ENCODE data around the gene CHRD.
"Not testable (repeated sequence)": the region's sequence is repeated elsewhere in the genome, so short reads cannot be mapped to it uniquely, and the experiment has no call there.

The CHRD gene

DNA sequence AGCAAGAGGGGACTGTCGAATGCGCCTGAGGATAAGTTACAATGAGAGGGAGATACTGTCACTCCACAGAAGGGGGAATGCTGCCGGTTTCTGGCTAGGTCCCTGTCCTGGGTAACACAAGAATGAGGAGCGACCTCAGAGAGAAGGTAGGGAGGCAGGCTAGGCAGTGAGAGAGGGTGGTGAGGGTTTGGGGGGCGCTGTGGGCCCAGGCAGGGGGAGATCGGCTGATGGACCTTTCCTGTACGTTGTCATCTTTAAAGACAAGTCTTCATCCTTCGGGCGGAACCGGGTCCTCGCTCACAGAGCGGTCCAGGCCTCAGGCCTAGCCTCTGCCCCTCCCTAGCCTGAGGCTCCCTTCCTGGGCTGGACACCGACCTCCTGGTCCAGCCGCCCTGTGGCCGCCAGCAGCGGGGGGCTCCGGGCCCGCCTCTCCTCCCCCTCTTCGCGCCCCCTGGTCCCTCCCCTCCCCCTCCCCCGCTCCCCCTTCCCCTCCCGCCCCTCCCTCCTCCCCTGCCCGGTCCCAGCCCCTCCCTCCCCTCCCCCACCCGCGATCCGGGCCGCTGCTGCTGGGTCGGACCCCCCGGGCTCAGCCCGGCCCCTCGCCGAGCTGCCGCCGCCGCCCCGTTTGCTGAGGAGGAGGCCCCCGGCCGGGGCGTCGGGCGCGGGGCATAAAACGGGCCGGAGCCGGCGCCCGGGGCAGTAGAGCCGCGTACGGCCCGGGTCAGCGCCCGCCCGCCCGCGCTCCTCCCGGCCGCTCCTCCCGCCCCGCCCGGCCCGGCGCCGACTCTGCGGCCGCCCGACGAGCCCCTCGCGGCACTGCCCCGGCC, at the start of gene CHRD:
CHRD (plus strand) TSS at position 697 of the 827 bp plus-strand sequence. CDS start 265 bp downstream, outside the sequence.
- DNase-seq (ENCODE audit: low read depth in 2 of 2), result no peak

DNA sequence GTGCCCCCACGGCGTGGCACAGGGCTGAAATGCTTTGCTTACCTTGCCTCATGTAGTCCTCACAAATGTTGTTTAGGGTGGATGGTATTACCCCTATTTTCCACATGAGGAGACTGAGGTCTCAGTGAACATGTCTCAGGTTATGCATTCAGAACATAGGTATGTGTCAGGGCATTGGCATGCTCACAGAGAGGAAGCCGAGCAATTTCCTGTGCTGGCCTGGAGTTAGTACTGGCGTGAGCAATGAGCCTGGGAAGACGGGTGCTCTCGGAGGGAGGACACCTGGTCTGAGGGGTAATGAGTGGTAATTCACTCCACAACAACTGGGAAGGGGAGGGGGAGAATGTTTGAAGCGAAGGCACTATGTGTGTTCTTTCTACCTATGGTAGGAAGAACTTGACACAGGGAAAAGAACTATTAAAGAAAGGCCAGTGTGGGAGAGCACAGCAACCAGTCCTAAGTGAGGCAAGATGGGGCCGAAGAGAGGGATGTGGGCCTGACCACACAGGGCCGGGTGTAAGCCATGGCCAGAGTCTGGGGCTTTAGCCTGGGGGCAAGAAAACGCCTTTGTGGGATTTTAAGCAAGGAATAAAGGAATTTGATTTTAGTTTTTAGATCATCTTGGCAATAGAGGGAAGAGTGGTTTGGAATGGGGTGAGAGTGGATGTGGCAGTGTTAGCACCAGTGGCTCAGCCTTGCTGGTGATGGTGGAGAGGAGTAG, 47.3 kb upstream of the CHRD start:
- peak; percentile 48 to 49 for DNase-seq (ENCODE audit: low read depth in 2 of 2)

DNA sequence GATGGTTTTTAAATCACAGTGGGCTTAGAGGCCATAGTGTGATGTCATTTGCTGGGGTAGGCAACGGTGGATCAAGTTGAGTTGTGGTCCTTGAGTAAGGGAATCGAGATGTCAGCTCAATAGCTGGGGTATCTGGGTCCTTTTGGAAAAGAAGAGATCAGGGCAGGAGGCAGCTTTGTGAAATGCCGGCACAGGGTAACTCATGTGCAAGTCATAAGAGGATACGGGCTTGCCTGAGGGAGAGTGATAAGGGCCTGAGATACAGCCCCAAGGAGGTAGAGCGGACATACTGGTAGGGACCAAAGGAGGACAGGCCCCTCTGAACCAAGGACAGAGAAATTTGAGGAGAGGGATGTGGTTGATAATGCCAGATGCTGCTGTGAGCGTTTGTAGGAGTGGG, 46.7 kb upstream of the CHRD start:
- no peak for DNase-seq (ENCODE audit: low read depth in 2 of 2)

DNA sequence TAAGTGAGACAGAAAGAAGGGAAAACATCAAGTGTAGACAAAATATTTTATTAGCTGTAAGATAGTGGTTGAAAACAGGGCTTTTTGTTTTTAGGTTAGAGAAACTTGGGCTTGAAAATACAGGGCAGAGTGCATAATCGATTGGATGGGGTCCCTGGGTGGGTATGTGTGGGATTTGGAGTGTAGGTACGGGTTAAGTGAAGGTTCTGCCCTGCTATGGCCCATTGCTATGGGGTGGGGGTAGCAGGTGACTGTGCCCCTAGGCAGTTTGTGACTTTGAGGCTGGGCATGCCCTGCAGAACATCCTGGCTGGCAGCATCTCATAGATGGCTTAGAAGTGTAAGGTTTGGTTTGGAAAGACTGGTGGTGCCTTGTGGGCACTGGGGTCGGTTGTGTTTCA, 46.2 kb upstream of the CHRD start:
- no peak for DNase-seq (ENCODE audit: low read depth in 2 of 2)

DNA sequence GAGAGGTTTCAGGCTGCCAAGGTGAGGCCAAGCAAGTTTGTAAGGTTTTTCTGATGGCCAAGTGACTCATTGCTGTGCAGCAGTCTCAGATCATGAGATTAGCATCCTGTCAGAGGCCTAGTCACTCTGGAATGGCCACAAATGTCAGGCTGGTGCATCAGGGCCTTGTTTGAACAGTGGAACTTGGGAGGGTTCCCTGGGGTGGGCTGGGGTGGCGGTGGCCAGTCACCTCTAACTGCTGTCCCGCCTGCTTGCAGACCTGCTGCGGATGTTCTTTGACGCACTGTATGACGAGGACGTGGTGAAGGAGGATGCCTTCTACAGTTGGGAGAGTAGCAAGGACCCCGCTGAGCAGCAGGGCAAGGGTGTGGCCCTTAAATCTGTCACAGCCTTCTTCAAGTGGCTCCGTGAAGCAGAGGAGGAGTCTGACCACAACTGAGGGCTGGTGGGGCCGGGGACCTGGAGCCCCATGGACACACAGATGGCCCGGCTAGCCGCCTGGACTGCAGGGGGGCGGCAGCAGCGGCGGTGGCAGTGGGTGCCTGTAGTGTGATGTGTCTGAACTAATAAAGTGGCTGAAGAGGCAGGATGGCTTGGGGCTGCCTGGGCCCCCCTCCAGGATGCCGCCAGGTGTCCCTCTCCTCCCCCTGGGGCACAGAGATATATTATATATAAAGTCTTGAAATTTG, 45.2 kb upstream of the CHRD start:
- no peak for DNase-seq (ENCODE audit: low read depth in 2 of 2)

DNA sequence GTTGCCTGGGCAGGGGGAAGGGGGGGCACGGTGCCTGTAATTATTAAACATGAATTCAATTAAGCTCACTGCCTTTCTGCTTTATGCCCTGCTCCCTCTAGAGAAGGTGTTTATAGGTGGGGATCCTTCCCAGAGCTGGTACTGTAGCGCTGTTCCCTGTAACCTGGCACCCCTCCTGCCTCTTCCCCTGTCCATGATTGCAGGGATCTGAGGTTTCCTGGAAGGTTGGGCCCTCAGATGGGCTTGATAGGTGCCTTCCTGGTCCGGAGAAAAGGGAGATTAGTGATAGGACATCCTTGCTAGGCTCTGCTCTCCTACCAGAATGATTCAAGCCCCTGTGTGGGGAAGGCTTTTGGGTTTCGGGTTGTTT, 44.6 kb upstream of the CHRD start:
- no peak for DNase-seq (ENCODE audit: low read depth in 2 of 2)

DNA sequence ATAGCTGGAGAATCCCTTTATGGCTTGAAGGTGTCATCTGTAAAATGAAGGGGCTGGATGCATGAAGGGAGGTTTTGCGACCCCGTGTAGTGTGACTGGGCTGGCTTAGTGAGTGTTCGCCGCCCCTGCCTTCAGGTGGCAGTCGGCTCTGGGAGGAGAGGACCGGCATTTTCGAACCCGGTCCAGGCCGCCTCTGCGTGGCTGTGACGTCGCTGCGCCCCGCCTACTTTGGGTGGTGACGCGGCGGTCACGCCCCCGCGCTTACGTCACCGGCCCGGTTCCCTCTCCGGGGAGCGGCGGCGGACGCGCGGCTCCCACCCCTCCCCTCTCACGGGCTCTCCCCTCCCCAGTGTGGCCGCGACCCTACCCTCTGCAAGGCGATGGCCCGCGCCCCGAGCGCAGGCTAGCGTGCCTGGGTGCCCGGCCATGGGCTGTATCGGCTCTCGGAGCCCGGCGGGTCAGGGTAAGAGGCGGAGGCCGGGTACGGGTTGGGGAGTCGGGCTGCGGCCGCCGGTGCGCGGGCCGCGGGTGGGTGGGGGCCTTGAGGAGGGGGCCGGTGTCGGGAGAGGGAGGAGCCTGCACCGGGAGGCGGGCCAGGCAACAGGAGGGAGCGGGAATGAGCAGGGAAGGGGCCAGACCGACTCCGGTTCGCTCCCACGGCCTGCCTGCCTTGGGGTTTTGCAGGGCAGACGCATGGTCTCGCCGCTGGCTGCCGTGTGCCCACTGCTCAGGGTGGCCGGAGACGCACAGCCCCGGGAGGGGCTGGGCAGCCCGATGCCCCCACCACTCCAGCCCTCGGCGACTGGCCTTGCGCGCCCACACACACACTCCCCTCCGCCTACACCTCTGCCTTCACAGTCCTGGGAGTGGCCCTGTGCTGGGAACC, 44.0 kb upstream of the CHRD start:
- peak in 1 of 2 experiments; percentile 40 for DNase-seq (ENCODE audit: low read depth in 2 of 2)

DNA sequence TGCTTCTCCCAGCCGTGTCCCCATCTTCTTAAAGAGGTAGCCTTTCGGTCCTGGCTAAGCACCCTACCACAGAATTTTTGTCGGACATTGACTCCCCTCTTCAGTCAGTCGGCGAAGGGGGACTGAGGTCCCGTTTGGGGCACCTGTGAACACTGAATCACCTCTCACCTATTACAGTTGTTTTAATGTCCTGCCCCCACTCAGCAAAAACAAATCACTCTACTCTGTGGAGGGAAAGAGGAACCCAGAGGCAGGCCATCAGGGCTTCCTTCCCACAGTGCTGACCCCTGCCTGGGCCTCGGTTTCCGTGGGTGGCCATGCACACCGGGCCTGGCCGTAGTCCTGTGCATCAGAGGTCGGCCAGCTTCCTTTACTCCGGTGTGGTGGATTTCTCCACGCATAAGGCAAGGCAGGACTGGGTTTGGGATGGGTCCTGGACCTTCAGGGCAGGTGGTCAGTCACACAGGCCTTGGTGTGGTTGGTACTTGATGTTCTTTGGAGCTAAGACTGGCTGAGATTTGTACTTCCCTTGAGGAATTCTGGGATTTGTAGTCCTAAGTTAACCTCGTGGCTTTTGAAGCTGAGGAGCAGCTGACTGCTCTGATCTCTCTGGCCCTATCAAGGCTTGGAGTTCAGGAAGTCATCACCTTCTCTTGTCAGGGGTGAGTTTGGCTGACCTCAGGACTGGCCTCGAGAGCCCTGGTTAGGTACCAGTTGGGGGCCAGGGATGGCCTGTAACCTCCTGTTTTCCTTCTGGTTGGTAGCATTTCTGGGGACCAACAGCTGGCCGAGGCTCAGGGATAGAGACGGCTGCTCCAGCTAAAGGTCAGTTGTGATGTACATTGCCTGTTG, 43.1 kb upstream of the CHRD start:
- DNase-seq (ENCODE audit: low read depth in 2 of 2), result no peak

DNA sequence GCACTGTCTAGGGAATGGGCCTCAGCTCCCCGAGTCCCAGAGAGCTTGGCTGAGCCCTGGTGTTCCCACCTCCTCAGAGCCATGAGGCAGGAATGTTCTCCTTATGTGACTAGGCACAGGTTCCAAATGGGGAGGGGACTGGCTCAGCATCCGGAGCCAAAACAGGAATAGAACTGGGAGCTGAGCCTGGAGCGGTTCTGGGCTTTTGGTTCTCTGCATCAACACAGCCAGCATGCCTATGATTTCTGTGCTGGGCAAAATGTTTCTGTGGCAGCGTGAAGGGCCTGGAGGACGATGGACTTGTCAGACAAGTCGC, 42.5 kb upstream of the CHRD start, which contains the start of gene FAM131A:
FAM131A (plus strand) TSS at position 202 of the 316 bp plus-strand sequence; CDS start at position 233, 31 bp downstream.
- no peak for DNase-seq (ENCODE audit: low read depth in 2 of 2)

DNA sequence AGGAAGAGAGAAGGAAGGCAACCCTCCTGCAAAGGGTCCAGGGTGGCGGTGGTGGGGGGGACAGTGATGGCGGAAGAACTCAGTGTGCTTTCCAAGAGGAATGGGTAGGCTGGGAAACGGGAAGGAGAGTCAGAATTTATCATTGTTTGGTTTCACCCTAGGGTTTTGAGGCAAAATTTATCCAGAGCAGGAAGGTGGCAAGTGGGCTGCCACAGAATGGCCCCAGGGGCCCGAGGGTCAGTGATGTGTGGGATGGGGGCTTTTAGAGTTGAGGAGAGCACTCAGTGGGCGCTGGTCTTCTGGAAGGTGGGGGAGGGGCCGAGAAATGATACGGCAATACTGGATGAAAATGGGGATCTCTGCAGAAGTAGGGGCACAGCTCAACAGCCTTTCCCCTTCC, 41.9 kb upstream of the CHRD start:
- no peak for DNase-seq (ENCODE audit: low read depth in 2 of 2)

DNA sequence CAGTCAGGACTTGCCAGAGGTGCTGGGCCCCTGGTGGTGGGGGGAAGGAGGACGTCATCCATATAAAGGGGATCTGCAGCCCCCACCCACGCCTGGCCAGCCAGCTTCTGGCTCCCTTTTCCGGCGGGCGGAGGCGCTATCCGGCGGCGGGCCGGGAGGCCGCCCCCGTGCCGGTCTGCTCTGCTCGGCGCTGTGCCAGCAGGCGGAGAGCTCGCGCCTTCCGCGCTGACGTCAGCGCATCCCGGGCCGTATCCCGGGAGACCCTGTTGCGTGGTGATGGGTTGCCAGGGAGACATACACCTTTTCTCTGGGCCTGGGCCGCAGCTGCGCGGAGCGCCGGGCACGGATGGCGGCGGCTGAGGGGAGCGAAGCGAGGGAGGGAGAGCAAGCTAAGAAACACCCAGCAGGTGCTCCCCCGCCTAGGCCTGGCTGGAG, 41.3 kb upstream of the CHRD start:
- peak in 1 of 2 experiments; percentile 52 for DNase-seq (ENCODE audit: low read depth in 2 of 2)

DNA sequence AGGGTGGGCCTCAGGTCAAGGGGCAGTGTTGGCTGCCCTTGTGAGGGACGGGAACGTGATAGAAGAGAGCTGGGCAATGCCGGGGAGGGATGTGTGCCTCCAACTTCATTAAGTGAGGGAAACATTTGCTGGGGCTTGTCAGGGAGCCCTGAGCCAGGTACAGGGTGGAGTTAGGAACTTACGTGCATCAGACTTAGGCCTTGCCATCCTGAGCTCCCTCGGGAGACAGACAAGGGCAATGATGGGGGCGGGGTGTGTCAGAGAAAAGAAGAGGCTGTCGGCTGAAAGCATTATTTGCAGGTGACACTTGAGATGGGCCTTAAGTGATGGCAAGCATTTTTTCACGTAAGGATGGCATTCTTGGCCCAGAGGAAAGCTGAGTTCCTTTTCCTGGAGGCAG, 40.9 kb upstream of the CHRD start:
- DNase-seq (ENCODE audit: low read depth in 2 of 2), result no peak

DNA sequence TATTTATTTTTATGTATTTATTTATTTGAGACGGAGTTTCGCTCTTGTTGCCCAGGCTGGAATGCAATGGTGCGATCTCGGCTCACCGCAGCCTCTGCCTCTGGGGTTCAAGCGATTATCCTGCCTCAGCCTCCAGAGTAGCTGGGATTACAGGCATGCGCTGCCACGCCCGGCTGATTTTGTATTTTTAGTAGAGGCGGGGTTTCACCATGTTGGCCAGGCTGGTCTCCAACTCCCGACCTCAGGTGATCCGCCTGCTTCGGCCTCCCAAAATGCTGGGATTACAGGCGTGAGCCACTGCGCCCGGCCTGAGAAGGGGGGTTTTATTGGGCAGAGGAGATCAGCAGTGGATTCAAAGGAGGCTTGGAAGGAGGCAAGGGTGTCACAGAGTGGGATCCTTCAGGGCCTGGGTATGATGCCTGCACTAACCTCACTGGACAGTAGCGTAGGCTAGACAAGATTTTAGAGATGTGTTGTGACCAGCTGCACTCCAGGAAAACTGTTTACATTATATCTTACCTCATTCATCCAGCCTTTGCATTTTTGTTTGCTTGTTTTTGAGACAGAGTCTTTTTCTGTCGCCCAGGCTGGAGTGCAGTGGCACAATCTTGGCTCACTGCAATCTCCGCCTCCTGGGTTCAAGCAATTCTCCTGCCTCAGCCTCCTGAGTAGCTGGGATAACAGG, 40.3 kb upstream of the CHRD start:
- DNase-seq (ENCODE audit: low read depth in 2 of 2), result not testable (repeated sequence)

DNA sequence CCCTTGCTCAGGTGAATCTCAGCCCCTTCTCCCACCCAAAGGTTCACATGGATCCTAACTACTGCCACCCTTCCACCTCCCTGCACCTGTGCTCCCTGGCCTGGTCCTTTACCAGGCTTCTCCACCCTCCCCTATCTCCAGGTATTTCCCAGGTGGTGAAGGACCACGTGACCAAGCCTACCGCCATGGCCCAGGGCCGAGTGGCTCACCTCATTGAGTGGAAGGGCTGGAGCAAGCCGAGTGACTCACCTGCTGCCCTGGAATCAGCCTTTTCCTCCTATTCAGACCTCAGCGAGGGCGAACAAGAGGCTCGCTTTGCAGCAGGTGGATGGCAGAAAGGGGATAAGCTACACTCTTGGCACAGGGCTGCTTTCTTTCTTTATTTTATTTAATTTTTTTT, 37.9 kb upstream of the CHRD start:
- no peak for DNase-seq (ENCODE audit: low read depth in 2 of 2)

DNA sequence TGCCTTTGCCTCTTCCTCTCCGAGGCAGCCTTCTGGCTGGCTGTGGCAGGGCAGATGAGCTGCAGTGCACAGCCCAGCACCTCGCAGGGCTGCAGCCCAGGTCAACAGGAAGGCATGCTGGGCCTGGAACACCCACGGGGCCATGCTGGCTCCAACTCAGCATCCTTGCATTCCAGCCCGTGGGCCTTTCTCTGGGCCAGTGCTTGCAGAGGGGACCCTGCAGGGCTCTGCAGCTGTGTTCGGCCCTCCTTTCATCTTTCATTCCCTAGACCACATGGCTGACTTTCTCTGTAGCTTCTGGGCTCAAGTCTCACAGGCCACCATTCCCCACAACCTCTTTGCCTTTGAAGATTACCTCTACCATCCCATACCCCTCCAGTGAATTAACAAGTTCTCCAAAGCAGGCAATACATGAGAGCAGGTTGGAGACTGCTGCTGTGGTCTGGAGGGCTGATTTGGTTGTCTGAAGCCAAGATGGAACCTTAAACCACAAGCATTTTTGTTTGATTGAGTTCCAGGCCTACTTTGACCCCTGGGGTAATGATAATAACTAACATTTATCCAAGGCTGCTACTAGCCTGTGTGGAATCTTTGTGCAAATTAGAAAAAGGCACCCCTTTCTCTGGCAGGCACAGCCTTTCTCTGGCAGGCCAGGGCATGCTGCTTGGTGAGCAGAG, 36.5 kb upstream of the CHRD start:
- no peak for DNase-seq (ENCODE audit: low read depth in 2 of 2)

DNA sequence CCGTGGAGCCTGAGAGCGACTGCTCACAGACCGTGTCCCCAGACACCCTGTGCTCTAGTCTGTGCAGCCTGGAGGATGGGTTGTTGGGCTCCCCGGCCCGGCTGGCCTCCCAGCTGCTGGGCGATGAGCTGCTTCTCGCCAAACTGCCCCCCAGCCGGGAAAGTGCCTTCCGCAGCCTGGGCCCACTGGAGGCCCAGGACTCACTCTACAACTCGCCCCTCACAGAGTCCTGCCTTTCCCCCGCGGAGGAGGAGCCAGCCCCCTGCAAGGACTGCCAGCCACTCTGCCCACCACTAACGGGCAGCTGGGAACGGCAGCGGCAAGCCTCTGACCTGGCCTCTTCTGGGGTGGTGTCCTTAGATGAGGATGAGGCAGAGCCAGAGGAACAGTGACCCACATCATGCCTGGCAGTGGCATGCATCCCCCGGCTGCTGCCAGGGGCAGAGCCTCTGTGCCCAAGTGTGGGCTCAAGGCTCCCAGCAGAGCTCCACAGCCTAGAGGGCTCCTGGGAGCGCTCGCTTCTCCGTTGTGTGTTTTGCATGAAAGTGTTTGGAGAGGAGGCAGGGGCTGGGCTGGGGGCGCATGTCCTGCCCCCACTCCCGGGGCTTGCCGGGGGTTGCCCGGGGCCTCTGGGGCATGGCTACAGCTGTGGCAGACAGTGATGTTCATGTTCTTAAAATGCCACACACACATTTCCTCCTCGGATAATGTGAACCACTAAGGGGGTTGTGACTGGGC, 35.1 kb upstream of the CHRD start:
- no peak for DNase-seq (ENCODE audit: low read depth in 2 of 2)

DNA sequence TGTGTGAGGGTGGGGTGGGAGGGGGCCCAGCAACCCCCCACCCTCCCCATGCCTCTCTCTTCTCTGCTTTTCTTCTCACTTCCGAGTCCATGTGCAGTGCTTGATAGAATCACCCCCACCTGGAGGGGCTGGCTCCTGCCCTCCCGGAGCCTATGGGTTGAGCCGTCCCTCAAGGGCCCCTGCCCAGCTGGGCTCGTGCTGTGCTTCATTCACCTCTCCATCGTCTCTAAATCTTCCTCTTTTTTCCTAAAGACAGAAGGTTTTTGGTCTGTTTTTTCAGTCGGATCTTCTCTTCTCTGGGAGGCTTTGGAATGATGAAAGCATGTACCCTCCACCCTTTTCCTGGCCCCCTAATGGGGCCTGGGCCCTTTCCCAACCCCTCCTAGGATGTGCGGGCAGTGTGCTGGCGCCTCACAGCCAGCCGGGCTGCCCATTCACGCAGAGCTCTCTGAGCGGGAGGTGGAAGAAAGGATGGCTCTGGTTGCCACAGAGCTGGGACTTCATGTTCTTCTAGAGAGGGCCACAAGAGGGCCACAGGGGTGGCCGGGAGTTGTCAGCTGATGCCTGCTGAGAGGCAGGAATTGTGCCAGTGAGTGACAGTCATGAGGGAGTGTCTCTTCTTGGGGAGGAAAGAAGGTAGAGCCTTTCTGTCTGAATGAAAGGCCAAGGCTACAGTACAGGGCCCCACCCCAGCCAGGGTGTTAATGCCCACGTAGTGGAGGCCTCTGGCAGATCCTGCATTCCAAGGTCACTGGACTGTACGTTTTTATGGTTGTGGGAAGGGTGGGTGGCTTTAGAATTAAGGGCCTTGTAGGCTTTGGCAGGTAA, 34.3 kb upstream of the CHRD start:
- DNase-seq (ENCODE audit: low read depth in 2 of 2), result no peak

Data from fibroblast of skin of left biceps (primary cell).